ENCODE measurements around the gene CAMTA2. TPM values are rescaled to one million over a fixed set of nuclear protein-coding genes. Genes with fewer than 3 reads are reported as not detected.

Gene CAMTA2
- total RNA-seq, 4 donors from 2014 or later: 15.3 to 46.2 (median 22.5) TPM

DNA sequence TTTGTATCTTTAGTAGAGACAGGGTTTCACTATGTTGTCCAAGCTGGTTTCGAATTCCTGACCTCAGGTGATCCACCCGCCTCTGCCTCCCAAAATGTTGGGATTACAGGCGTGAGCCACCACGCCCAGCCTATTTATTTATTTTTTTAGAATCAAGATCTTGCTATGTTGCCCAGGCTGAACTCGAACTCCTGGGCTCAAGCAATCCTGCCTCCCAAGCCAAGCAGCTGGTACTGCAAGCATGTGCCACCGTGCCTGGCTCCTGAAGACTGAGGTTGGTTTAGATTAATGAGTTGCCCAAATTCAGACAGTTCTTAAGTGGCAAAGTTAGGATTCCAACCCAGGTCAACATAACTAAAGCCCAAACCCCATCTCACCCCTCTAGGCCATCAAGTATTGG is 39.8 kb upstream of the CAMTA2 start:
- Histone ChIP-seq H3K36me3 (peaks cover 0 to 24% (median 5%) of the 10 kb centered on the region in 3 donors), H3K4me3 (no peak overlapping the region), H3K9me3 (no peaks in the 10 kb centered on the region), H3K27me3 (no peaks in the 10 kb centered on the region), H3K27ac (no peak overlapping the region), H3K4me1 (peaks cover 0 to 8% (median 6%) of the 10 kb centered on the region in 4 donors)
- TF ChIP-seq EP300 (IDR thresholded peaks at IDR 0.05) (no peak), POLR2A (IDR thresholded peaks at IDR 0.05) (no peak)
- TF ChIP-seq, protein P1, sequence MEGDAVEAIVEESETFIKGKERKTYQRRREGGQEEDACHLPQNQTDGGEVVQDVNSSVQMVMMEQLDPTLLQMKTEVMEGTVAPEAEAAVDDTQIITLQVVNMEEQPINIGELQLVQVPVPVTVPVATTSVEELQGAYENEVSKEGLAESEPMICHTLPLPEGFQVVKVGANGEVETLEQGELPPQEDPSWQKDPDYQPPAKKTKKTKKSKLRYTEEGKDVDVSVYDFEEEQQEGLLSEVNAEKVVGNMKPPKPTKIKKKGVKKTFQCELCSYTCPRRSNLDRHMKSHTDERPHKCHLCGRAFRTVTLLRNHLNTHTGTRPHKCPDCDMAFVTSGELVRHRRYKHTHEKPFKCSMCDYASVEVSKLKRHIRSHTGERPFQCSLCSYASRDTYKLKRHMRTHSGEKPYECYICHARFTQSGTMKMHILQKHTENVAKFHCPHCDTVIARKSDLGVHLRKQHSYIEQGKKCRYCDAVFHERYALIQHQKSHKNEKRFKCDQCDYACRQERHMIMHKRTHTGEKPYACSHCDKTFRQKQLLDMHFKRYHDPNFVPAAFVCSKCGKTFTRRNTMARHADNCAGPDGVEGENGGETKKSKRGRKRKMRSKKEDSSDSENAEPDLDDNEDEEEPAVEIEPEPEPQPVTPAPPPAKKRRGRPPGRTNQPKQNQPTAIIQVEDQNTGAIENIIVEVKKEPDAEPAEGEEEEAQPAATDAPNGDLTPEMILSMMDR (IDR thresholded peaks at IDR 0.05): no peak
- 86 to 88% methylated on average over 6 of the region's 6 CpGs for WGBS, 2 donors
- no peak for DNase-seq (ENCODE audit: low spot score in 2 of 2)

DNA sequence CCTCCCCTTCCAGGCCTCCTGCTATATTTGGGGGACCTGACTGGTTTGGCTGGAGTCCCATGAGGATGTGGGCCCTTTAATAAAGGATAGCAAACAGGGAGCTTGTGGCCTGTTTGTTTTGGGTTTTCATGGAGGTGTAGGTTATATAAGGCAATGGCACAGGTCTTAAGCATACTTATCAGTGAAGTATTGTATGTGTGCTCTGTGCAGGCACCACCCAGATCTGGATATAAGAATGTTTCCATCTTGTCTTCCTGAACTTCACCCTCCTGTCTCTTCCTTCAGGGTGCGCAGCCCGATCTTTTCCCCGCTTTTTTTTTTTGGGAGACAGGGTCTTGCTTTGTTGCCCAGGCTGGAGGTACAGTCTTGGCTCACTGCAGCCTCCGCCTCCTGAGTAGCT is 37.1 kb upstream of the CAMTA2 start:
- no peak for DNase-seq (ENCODE audit: low spot score in 2 of 2)
- WGBS, 2 donors: 92 to 97% methylated on average over 4 of the region's 4 CpGs
- Histone ChIP-seq H3K4me3 (no peak overlapping the region), H3K27ac (no peak overlapping the region), H3K27me3 (no peaks in the 10 kb centered on the region), H3K36me3 (peaks cover 0 to 51% (median 5%) of the 10 kb centered on the region in 3 donors), H3K4me1 (no peaks in the 10 kb centered on the region), H3K9me3 (no peaks in the 10 kb centered on the region)
- TF ChIP-seq POLR2A (IDR thresholded peaks at IDR 0.05): no peak
- TF ChIP-seq, protein P1 (IDR thresholded peaks at IDR 0.05): no peak
- TF ChIP-seq EP300 (IDR thresholded peaks at IDR 0.05): no peak

DNA sequence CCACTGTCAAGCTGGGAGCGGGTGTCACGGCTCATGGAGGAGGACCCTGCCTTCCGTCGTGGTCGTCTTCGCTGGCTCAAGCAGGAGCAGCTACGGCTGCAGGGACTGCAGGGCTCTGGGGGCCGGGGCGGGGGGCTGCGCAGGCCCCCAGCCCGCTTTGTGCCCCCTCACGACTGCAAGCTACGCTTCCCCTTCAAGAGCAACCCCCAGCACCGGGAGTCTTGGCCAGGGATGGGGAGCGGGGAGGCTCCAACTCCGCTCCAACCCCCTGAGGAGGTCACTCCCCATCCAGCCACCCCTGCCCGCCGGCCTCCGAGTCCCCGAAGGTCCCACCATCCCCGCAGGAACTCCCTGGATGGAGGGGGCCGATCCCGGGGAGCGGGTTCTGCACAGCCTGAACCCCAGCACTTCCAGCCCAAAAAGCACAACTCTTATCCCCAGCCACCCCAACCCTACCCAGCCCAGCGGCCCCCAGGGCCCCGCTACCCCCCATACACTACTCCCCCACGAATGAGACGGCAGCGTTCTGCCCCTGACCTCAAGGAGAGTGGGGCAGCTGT is 36.2 kb upstream of the CAMTA2 start:
- DNase-seq (ENCODE audit: low spot score in 2 of 2): no peak
- H3K4me1 ChIP-seq: no peaks in the 10 kb centered on the region
- no peak overlapping the region for H3K4me3 ChIP-seq
- no peaks in the 10 kb centered on the region for H3K27me3 ChIP-seq
- H3K27ac ChIP-seq: no peak overlapping the region
- TF ChIP-seq, protein P1 (IDR thresholded peaks at IDR 0.05): no peak
- no peak for TF ChIP-seq POLR2A (IDR thresholded peaks at IDR 0.05)
- no peak for TF ChIP-seq EP300 (IDR thresholded peaks at IDR 0.05)
- no peaks in the 10 kb centered on the region for H3K9me3 ChIP-seq
- 86 to 89% methylated on average over 26 to 28 of the region's 29 CpGs for WGBS, 2 donors
- peaks cover 0 to 60% (median 8%) of the 10 kb centered on the region in 3 donors for H3K36me3 ChIP-seq

DNA sequence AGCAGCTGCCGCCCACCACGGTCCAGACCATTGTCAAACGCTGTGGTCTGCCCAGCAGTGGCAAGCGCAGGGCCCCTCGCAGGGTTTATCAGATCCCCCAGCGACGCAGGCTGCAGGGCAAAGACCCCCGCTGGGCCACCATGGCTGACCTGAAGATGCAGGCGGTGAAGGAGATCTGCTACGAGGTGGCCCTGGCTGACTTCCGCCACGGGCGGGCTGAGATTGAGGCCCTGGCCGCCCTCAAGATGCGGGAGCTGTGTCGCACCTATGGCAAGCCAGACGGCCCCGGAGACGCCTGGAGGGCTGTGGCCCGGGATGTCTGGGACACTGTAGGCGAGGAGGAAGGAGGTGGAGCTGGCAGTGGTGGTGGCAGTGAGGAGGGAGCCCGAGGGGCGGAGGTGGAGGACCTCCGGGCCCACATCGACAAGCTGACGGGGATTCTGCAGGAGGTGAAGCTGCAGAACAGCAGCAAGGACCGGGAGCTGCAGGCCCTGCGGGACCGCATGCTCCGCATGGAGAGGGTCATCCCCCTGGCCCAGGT is 34.8 kb upstream of the CAMTA2 start:
- TF ChIP-seq POLR2A (IDR thresholded peaks at IDR 0.05) (no peak), EP300 (IDR thresholded peaks at IDR 0.05) (no peak)
- TF ChIP-seq, protein P1 (IDR thresholded peaks at IDR 0.05): no peak
- H3K36me3 ChIP-seq: peaks cover 0 to 73% (median 8%) of the 10 kb centered on the region in 3 donors
- 92 to 94% methylated on average over 30 of the region's 30 CpGs for WGBS, 2 donors
- no peak overlapping the region for H3K4me3 ChIP-seq
- no peak overlapping the region for H3K27ac ChIP-seq
- DNase-seq (ENCODE audit: low spot score in 2 of 2): no peak
- no peaks in the 10 kb centered on the region for H3K4me1 ChIP-seq
- H3K9me3 ChIP-seq: no peaks in the 10 kb centered on the region
- no peaks in the 10 kb centered on the region for H3K27me3 ChIP-seq

DNA sequence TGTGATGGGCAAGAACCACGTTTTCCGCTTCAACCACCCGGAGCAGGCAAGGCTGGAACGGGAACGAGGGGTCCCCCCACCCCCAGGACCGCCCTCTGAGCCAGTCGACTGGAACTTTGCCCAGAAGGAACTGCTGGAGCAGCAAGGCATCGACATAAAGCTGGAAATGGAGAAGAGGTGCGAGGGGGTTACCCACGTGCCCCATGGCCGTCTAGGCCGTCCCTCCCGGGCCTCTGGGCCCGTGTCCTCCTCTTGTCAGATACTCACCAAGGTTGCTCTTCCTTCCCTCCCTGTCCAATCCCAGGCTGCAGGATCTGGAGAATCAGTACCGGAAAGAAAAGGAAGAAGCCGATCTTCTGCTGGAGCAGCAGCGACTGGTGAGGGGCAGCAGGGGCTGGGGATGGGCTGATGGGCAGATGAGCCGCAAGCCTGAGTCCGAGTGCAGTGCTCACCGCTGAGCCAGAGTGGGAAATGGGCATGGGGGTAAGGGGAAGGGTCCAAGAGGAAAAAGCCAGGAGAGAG is 33.1 kb upstream of the CAMTA2 start:
- H3K4me1 ChIP-seq: no peaks in the 10 kb centered on the region
- DNase-seq (ENCODE audit: low spot score in 2 of 2): no peak
- peaks cover 0 to 89% (median 8%) of the 10 kb centered on the region in 3 donors for H3K36me3 ChIP-seq
- TF ChIP-seq POLR2A (IDR thresholded peaks at IDR 0.05) (no peak), EP300 (IDR thresholded peaks at IDR 0.05) (no peak)
- TF ChIP-seq, protein P1 (IDR thresholded peaks at IDR 0.05): no peak
- H3K4me3 ChIP-seq: no peak overlapping the region
- H3K27ac ChIP-seq: no peak overlapping the region
- H3K9me3 ChIP-seq: no peaks in the 10 kb centered on the region
- H3K27me3 ChIP-seq: no peaks in the 10 kb centered on the region
- 87 to 88% methylated on average over 19 to 20 of the region's 20 CpGs for WGBS, 2 donors

Measured in tibial nerve (tissue), 4 donors.